Measurements from ENCODE around the gene BCORL1.

DNA sequence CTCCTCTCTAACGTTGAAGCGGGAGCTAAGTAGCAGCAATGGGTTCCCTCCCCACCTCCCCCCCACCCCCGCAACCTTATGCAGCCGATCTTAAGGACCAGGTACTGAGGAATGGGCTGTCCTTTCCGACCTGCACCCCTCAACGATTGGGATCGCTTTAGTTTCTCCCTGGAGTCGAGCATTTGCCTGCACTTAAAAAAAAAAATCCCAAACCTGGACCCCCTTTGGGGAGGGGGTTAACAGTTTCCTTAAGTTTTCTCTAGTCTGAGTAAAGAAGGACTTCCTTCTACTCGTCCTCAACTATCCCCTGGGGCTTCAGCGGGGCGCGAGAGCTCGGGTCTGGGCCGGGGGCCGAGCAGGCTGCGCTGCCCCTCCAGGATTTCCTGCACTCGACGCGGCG is 25.7 kb upstream of the BCORL1 start:
- TF ChIP-seq, protein P1, sequence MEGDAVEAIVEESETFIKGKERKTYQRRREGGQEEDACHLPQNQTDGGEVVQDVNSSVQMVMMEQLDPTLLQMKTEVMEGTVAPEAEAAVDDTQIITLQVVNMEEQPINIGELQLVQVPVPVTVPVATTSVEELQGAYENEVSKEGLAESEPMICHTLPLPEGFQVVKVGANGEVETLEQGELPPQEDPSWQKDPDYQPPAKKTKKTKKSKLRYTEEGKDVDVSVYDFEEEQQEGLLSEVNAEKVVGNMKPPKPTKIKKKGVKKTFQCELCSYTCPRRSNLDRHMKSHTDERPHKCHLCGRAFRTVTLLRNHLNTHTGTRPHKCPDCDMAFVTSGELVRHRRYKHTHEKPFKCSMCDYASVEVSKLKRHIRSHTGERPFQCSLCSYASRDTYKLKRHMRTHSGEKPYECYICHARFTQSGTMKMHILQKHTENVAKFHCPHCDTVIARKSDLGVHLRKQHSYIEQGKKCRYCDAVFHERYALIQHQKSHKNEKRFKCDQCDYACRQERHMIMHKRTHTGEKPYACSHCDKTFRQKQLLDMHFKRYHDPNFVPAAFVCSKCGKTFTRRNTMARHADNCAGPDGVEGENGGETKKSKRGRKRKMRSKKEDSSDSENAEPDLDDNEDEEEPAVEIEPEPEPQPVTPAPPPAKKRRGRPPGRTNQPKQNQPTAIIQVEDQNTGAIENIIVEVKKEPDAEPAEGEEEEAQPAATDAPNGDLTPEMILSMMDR (IDR thresholded peaks at IDR 0.05) = no peak
- no peak for TF ChIP-seq GATA2 (CRISPR knock-in tag; IDR thresholded peaks at IDR 0.05)
- TF ChIP-seq, protein P2, sequence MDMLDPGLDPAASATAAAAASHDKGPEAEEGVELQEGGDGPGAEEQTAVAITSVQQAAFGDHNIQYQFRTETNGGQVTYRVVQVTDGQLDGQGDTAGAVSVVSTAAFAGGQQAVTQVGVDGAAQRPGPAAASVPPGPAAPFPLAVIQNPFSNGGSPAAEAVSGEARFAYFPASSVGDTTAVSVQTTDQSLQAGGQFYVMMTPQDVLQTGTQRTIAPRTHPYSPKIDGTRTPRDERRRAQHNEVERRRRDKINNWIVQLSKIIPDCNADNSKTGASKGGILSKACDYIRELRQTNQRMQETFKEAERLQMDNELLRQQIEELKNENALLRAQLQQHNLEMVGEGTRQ (IDR thresholded peaks at IDR 0.05; ENCODE audit: borderline replicate concordance, low read depth, low read length) = no peak
- no peak for TF ChIP-seq YY1 (IDR thresholded peaks at IDR 0.05; ENCODE audit: low read depth)
- no peak for TF ChIP-seq TEAD4 (IDR thresholded peaks at IDR 0.05; ENCODE audit: borderline replicate concordance, insufficient read depth)
- TF ChIP-seq TAF1 (IDR thresholded peaks at IDR 0.05; ENCODE audit: borderline replicate concordance, low read depth, low read length) = no peak
- TF ChIP-seq, protein P3, sequence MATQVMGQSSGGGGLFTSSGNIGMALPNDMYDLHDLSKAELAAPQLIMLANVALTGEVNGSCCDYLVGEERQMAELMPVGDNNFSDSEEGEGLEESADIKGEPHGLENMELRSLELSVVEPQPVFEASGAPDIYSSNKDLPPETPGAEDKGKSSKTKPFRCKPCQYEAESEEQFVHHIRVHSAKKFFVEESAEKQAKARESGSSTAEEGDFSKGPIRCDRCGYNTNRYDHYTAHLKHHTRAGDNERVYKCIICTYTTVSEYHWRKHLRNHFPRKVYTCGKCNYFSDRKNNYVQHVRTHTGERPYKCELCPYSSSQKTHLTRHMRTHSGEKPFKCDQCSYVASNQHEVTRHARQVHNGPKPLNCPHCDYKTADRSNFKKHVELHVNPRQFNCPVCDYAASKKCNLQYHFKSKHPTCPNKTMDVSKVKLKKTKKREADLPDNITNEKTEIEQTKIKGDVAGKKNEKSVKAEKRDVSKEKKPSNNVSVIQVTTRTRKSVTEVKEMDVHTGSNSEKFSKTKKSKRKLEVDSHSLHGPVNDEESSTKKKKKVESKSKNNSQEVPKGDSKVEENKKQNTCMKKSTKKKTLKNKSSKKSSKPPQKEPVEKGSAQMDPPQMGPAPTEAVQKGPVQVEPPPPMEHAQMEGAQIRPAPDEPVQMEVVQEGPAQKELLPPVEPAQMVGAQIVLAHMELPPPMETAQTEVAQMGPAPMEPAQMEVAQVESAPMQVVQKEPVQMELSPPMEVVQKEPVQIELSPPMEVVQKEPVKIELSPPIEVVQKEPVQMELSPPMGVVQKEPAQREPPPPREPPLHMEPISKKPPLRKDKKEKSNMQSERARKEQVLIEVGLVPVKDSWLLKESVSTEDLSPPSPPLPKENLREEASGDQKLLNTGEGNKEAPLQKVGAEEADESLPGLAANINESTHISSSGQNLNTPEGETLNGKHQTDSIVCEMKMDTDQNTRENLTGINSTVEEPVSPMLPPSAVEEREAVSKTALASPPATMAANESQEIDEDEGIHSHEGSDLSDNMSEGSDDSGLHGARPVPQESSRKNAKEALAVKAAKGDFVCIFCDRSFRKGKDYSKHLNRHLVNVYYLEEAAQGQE (IDR thresholded peaks at IDR 0.05; ENCODE audit: low read depth, low read length) = no peak

Measured in SK-N-SH (cell line).